ENCODE measurements around the gene MSI1. TPM values are rescaled to one million over a fixed set of nuclear protein-coding genes. Genes with fewer than 3 reads are reported as not detected.

The MSI1 gene
- total RNA-seq, 1 experiment from 2014 or later, result 3.6 TPM

GRCh38 chr12:120390540-120391120 is 21.7 kb upstream of the MSI1 start:
- CTCF ChIA-PET, result no interaction called here

GRCh38 chr12:120388691-120389481 is 19.9 kb upstream of the MSI1 start:
- no peak for TF ChIP-seq EZH2 (IDR thresholded peaks at IDR 0.05; ENCODE audit: borderline replicate concordance, low read depth, low read length, poor library complexity, severe bottlenecking)
- TF ChIP-seq CTCF (conservative IDR thresholded peaks at IDR 0.05; ENCODE audit: low read depth, low read length), result no peak
- ChIA-PET CTCF (interaction anchor here (0.6 to 1.2 kb wide), 2 partner anchors 8 to 21 kb away, joined by 4 read pairs; no protein-coding TSS in a partner anchor), POLR2A (ENCODE audit: low non-redundant PET) (interaction anchor here (0.6 kb wide), 1 partner anchor 34 kb away, joined by 3 read pairs; no protein-coding TSS in a partner anchor)
- Histone ChIP-seq H3K27me3 (replicated peaks; ENCODE audit: insufficient read depth, low read depth, low read length, poor library complexity) (no peaks in the 10 kb centered on the region), H3K4me1 (ENCODE audit: insufficient read depth, low read length, poor library complexity, severe bottlenecking) (peaks cover 6% of the 10 kb centered on the region), H3K4me3 (ENCODE audit: low read depth, low read length, poor library complexity, severe bottlenecking) (peak overlapping the region; percentile 25), H3K36me3 (ENCODE audit: insufficient read depth, low read length, poor library complexity, severe bottlenecking) (no peaks in the 10 kb centered on the region), H3K27ac (ENCODE audit: low read depth, low read length, poor library complexity, severe bottlenecking) (no peak overlapping the region), H3K9me3 (ENCODE audit: low read depth, low read length, poor library complexity, severe bottlenecking) (no peaks in the 10 kb centered on the region)
- no TSS peak for BruUV-seq (replicated peaks)
- peak; percentile 45 for DNase-seq (ENCODE audit: low spot score)
- intact Hi-C loops (cut with micrococcal nuclease; ENCODE audit: unreplicated experiment), result no loop called here

More at GRCh38 chr12:120390540-120391120, 21.7 kb upstream of the MSI1 start:
- Histone ChIP-seq H3K27me3 (replicated peaks; ENCODE audit: insufficient read depth, low read depth, low read length, poor library complexity) (no peaks in the 10 kb centered on the region), H3K4me1 (ENCODE audit: insufficient read depth, low read length, poor library complexity, severe bottlenecking) (peaks cover 6% of the 10 kb centered on the region), H3K4me3 (ENCODE audit: low read depth, low read length, poor library complexity, severe bottlenecking) (no peak overlapping the region), H3K36me3 (ENCODE audit: insufficient read depth, low read length, poor library complexity, severe bottlenecking) (no peaks in the 10 kb centered on the region), H3K27ac (ENCODE audit: low read depth, low read length, poor library complexity, severe bottlenecking) (no peak overlapping the region), H3K9me3 (ENCODE audit: low read depth, low read length, poor library complexity, severe bottlenecking) (no peaks in the 10 kb centered on the region)
- intact Hi-C loops (cut with micrococcal nuclease; ENCODE audit: unreplicated experiment), result no loop called here
- TF ChIP-seq EZH2 (IDR thresholded peaks at IDR 0.05; ENCODE audit: borderline replicate concordance, low read depth, low read length, poor library complexity, severe bottlenecking) (no peak), CTCF (conservative IDR thresholded peaks at IDR 0.05; ENCODE audit: low read depth, low read length) (no peak)
- no TSS peak for BruUV-seq (replicated peaks)
- POLR2A ChIA-PET (ENCODE audit: low non-redundant PET), result no interaction called here
- DNase-seq (ENCODE audit: low spot score), result no peak

- CTCF ChIA-PET, result no interaction called here
- Histone ChIP-seq H3K27ac (ENCODE audit: low read depth, low read length, poor library complexity, severe bottlenecking) (no peak overlapping the region), H3K4me1 (ENCODE audit: insufficient read depth, low read length, poor library complexity, severe bottlenecking) (no peaks in the 10 kb centered on the region), H3K27me3 (replicated peaks; ENCODE audit: insufficient read depth, low read depth, low read length, poor library complexity) (no peaks in the 10 kb centered on the region), H3K4me3 (ENCODE audit: low read depth, low read length, poor library complexity, severe bottlenecking) (no peak overlapping the region), H3K36me3 (ENCODE audit: insufficient read depth, low read length, poor library complexity, severe bottlenecking) (no peaks in the 10 kb centered on the region), H3K9me3 (ENCODE audit: low read depth, low read length, poor library complexity, severe bottlenecking) (no peaks in the 10 kb centered on the region)
- POLR2A ChIA-PET (ENCODE audit: low non-redundant PET), result no interaction called here
- intact Hi-C loops (cut with micrococcal nuclease; ENCODE audit: unreplicated experiment), result no loop called here
- BruUV-seq (replicated peaks), result no TSS peak
- no peak for DNase-seq (ENCODE audit: low spot score)
- TF ChIP-seq CTCF (conservative IDR thresholded peaks at IDR 0.05; ENCODE audit: low read depth, low read length) (no peak), EZH2 (IDR thresholded peaks at IDR 0.05; ENCODE audit: borderline replicate concordance, low read depth, low read length, poor library complexity, severe bottlenecking) (no peak)
These were observed 12.9 kb upstream of the MSI1 start for GRCh38 chr12:120381752-120382419.
